SK-N-SH (cell line): ENCODE results near the gene MAST2. TPM values are rescaled to one million over a fixed set of nuclear protein-coding genes. Genes with fewer than 3 reads are reported as not detected.

Experiments used
- CTCF ChIA-PET: fragments of 300-600, 350-600 bp; formaldehyde crosslinking; extraction: SDS; loops from one replicate; lab custom pipeline; 2021; lab: Yijun Ruan, JAX
- POLR2A ChIA-PET: fragments of 350-600 bp; sonication (Branson Sonifier 250); formaldehyde crosslinking; extraction: SDS; loops from one replicate; lab custom pipeline; 2020; ENCODE audit warnings: antibody characterized with exemption, inconsistent platforms; lab: Yijun Ruan, JAX
- DNase-seq: peaks from one replicate; pipeline ENCODE4 v3.0.0; 2012
- H2AFZ ChIP-seq: fragments of 200-600 bp; sonication (generic); 2 replicates; pipeline ENCODE4 v1.8.1; 2016; ENCODE audit warnings: antibody characterized with exemption, mild to moderate bottlenecking, low read depth
- H3F3A ChIP-seq: fragments of 200-600 bp; sonication (generic); replicated peaks from 2 replicates; pipeline ENCODE3; 2016; ENCODE audit warnings: antibody characterized with exemption, mild to moderate bottlenecking; ENCODE audit not compliant: insufficient read depth
- H3K27ac ChIP-seq, 2 experiments: fragments of 200-500 bp in 1 of 2; fragments of 200-600 bp in 1 of 2; sonication (Bioruptor generic) in 1 of 2; sonication (generic), shearing (Covaris generic) in 1 of 2; 2 replicates each; pipeline versions ENCODE4 v1.5.1 to v1.6.1; 2014 to 2016; ENCODE audit warnings: low read depth in 2 of 2, inconsistent platforms in 1 of 2, low read length in 1 of 2, mild to moderate bottlenecking in 1 of 2, mixed read lengths in 1 of 2
- H3K27me3 ChIP-seq: fragments of 200-600 bp; sonication (generic), shearing (Covaris generic); 2 replicates; pipeline ENCODE4 v1.6.1; 2016; ENCODE audit warnings: mixed run types; ENCODE audit not compliant: insufficient read depth
- H3K36me3 ChIP-seq, 2 experiments: fragments of 200-500 bp in 1 of 2; fragments of 200-600 bp in 1 of 2; sonication (Bioruptor generic) in 1 of 2; sonication (generic) in 1 of 2; replicated peaks in 1 of 2; 2 replicates each; pipeline versions ENCODE3 to v1.5.1; 2014 to 2016; ENCODE audit warnings: low read length in 1 of 2, mild to moderate bottlenecking in 1 of 2; ENCODE audit not compliant: insufficient read depth in 2 of 2, control insufficient read depth in 1 of 2
- H3K4me1 ChIP-seq, 2 experiments: fragments of 200-500 bp in 1 of 2; fragments of 200-600 bp in 1 of 2; sonication (Bioruptor generic) in 1 of 2; sonication (generic), shearing (Covaris generic) in 1 of 2; 2 replicates each; pipeline versions ENCODE4 v1.5.1 to v1.6.1; 2014 to 2016; ENCODE audit warnings: low read depth in 1 of 2, low read length in 1 of 2, mixed run types in 1 of 2; ENCODE audit not compliant: insufficient read depth in 2 of 2, control insufficient read depth in 1 of 2
- H3K4me2 ChIP-seq: fragments of 200-600 bp; sonication (generic), shearing (Covaris generic); 2 replicates; pipeline ENCODE4 v1.6.1; 2017; ENCODE audit warnings: mixed run types
- H3K4me3 ChIP-seq, 2 experiments: fragments of 200-500 bp in 1 of 2; fragments of 200-600 bp in 1 of 2; sonication (Bioruptor generic) in 1 of 2; sonication (generic), shearing (Covaris generic) in 1 of 2; 2 replicates each; pipeline versions ENCODE4 v1.5.1 to v1.8.1; 2014 to 2016; ENCODE audit warnings: low read depth in 2 of 2, inconsistent platforms in 1 of 2, low read length in 1 of 2, mild to moderate bottlenecking in 1 of 2, mixed read lengths in 1 of 2, moderate library complexity in 1 of 2
- H3K79me2 ChIP-seq: fragments of 200-600 bp; sonication (generic); 2 replicates; pipeline ENCODE4 v1.8.1; 2017; ENCODE audit warnings: mild to moderate bottlenecking; ENCODE audit not compliant: insufficient read depth
- H3K9ac ChIP-seq: fragments of 200-600 bp; sonication (generic); 2 replicates; pipeline ENCODE4 v1.6.1; 2017; ENCODE audit warnings: mixed run types
- H3K9me2 ChIP-seq: fragments of 200-600 bp; sonication (generic); 2 replicates; pipeline ENCODE4 v1.6.1; 2017; ENCODE audit warnings: mixed run types
- H3K9me3 ChIP-seq: fragments of 200-600 bp; sonication (generic); 2 replicates; pipeline ENCODE4 v1.6.1; 2017; ENCODE audit warnings: mixed run types, mild to moderate bottlenecking, moderate library complexity
- H4K20me1 ChIP-seq: fragments of 200-600 bp; sonication (generic); 2 replicates; pipeline ENCODE4 v1.6.1; 2017; ENCODE audit warnings: mild to moderate bottlenecking, mixed run types; ENCODE audit not compliant: insufficient read depth
- CTCF ChIP-seq: fragments of 200-600 bp; sonication (generic); IDR thresholded peaks from 2 replicates; pipeline ENCODE4 v1.6.1; 2017; ENCODE audit warnings: antibody characterized with exemption, mild to moderate bottlenecking, moderate library complexity
- ELF1 ChIP-seq: IDR thresholded peaks from 2 replicates; pipeline ENCODE4 v1.4.0; 2012
- EZH2phosphoT487 ChIP-seq: fragments of 200-600 bp; sonication (generic); IDR thresholded peaks from 2 replicates; pipeline ENCODE4 v1.6.1; 2017; ENCODE audit warnings: low read depth, mixed run types, mild to moderate bottlenecking, antibody characterized with exemption, moderate library complexity, borderline replicate concordance
- FOSL2 ChIP-seq: IDR thresholded peaks from 2 replicates; pipeline ENCODE4 v1.4.0; 2012; ENCODE audit warnings: low read depth, mild to moderate bottlenecking, moderate library complexity, borderline replicate concordance
- FOXJ3 ChIP-seq: sonication (generic); formaldehyde crosslinking; IDR thresholded peaks from 2 replicates; pipeline ENCODE4 v1.5.1; 2020; ENCODE audit warnings: mild to moderate bottlenecking, missing genetic modification reagents
- GATA2 ChIP-seq: sonication (generic); formaldehyde crosslinking; IDR thresholded peaks from 2 replicates; pipeline ENCODE4 v1.5.0; 2020; ENCODE audit warnings: mild to moderate bottlenecking, missing genetic modification reagents
- JUND ChIP-seq: IDR thresholded peaks from 2 replicates; pipeline ENCODE4 v1.4.0; 2012
- MAX ChIP-seq: IDR thresholded peaks from 2 replicates; pipeline ENCODE4 v1.4.0; 2012; ENCODE audit warnings: low read depth
- MXI1 ChIP-seq: IDR thresholded peaks from 2 replicates; pipeline ENCODE4 v1.6.1; 2012; ENCODE audit warnings: mild to moderate bottlenecking, low read depth, low read length, improper control_type of control experiment
- NFIC ChIP-seq: IDR thresholded peaks from 2 replicates; pipeline ENCODE4 v1.4.0; 2012; ENCODE audit warnings: borderline replicate concordance
- NRF1 ChIP-seq: IDR thresholded peaks from 2 replicates; pipeline ENCODE4 v1.6.1; 2012; ENCODE audit warnings: low read depth, mild to moderate bottlenecking, low read length
- PBX3 ChIP-seq: IDR thresholded peaks from 2 replicates; pipeline ENCODE4; 2012
- POLR2AphosphoS5 ChIP-seq: IDR thresholded peaks from 2 replicates; pipeline ENCODE4 v1.6.1; 2012; ENCODE audit warnings: low read depth, low read length
- RAD21 ChIP-seq: IDR thresholded peaks from 2 replicates; pipeline ENCODE4 v1.6.1; 2012; ENCODE audit warnings: mild to moderate bottlenecking, low read length
- RCOR1 ChIP-seq: fragments of 150-350 bp; IDR thresholded peaks from 2 replicates; pipeline ENCODE4 v1.6.1; 2017; ENCODE audit warnings: antibody characterized with exemption, low read length
- SIN3A ChIP-seq: IDR thresholded peaks from 2 replicates; pipeline ENCODE4 v1.6.1; 2012; ENCODE audit warnings: low read depth, mild to moderate bottlenecking, low read length, moderate library complexity, borderline replicate concordance
- SMC3 ChIP-seq: IDR thresholded peaks from 2 replicates; pipeline ENCODE4 v1.6.1; 2012; ENCODE audit warnings: low read depth, low read length, improper control_type of control experiment
- TCF12 ChIP-seq: IDR thresholded peaks from 2 replicates; pipeline ENCODE4 v1.4.0; 2012
- USF1 ChIP-seq: IDR thresholded peaks from 2 replicates; pipeline ENCODE4 v1.4.0; 2012; ENCODE audit warnings: low read depth, borderline replicate concordance
- ZBTB33 ChIP-seq: IDR thresholded peaks from 2 replicates; pipeline ENCODE4 v1.4.0; 2012; ENCODE audit warnings: low read depth, borderline replicate concordance
- WGBS: methylation state at CpG from one replicate; pipeline ENCODE4 v1.1.6; 2017; ENCODE audit warnings: low lambda C conversion rate; 5-methylcytosine and 5-hydroxymethylcytosine counted together
- polyA plus RNA-seq, 3 experiments: library from polyadenylated mRNA; depleted of rRNA; stranded (reverse); fragments of >200 nt; gene quantifications; 2 replicates each; pipeline ENCODE4 v1.2.3, GENCODE V29; 2012

MAST2 gene
- polyA plus RNA-seq, 1 of the 3 experiments (the other 2 are of a cell fraction): 53.4 TPM

GRCh38 chr1:45922374-45922773 lies 119.0 kb downstream of the MAST2 start:
- H3K9me2 ChIP-seq: no peaks in the 10 kb centered on the region
- H2AFZ ChIP-seq: no peak overlapping the region
- peaks cover 4% of the 10 kb centered on the region for H3F3A ChIP-seq
- peaks cover 0 to 3% of the 10 kb centered on the region in 2 experiments for H3K36me3 ChIP-seq
- no peak for DNase-seq
- no peaks in the 10 kb centered on the region for H3K9me3 ChIP-seq
- no peak overlapping the region for H3K4me2 ChIP-seq
- TF ChIP-seq TCF12: no peak
- TF ChIP-seq RCOR1: no peak
- TF ChIP-seq FOSL2: no peak
- TF ChIP-seq NRF1: no peak
- no peak for TF ChIP-seq ZBTB33
- no peak for TF ChIP-seq NFIC
- TF ChIP-seq SIN3A: no peak
- TF ChIP-seq FOXJ3 (CRISPR knock-in tag): no peak
- no peak for TF ChIP-seq USF1
- no peak for TF ChIP-seq RAD21
- TF ChIP-seq POLR2AphosphoS5: no peak
- TF ChIP-seq CTCF: no peak
- TF ChIP-seq MAX: no peak
- no peak for TF ChIP-seq JUND
- TF ChIP-seq EZH2phosphoT487: no peak
- TF ChIP-seq GATA2 (CRISPR knock-in tag): no peak
- TF ChIP-seq ELF1: no peak
- no peak for TF ChIP-seq SMC3
- no peak for TF ChIP-seq PBX3
- TF ChIP-seq MXI1: no peak
- TF ChIP-seq, all 33 proteins: peak for 0
- 94% methylated on average over 9 of the region's 10 CpGs for WGBS
- H3K9ac ChIP-seq: no peak overlapping the region
- H3K27me3 ChIP-seq: no peaks in the 10 kb centered on the region
- H3K4me1 ChIP-seq: peaks cover 0 to 2% of the 10 kb centered on the region in 2 experiments; a peak in 1 of 4 replicates
- no peak overlapping the region for H3K27ac ChIP-seq
- CTCF ChIA-PET: no interaction called here
- H3K79me2 ChIP-seq: peaks cover 18% of the 10 kb centered on the region
- no peaks in the 10 kb centered on the region for H4K20me1 ChIP-seq
- no peak overlapping the region for H3K4me3 ChIP-seq
- POLR2A ChIA-PET: no interaction called here
